ENCODE data around the gene MTCH2.

MTCH2 gene

GRCh38 chr11:47611348-47611794, 31.0 kb downstream of the MTCH2 start:
- no peak for DNase-seq (ENCODE audit: low read depth, low spot score)
- Histone ChIP-seq H3K36me3 (ENCODE audit: insufficient read depth, insufficient read length, low read length) (peaks cover 17% of the 10 kb centered on the region), H3K9me3 (ENCODE audit: insufficient read depth, low read length) (no peaks in the 10 kb centered on the region), H3K9ac (ENCODE audit: insufficient read length, low read depth) (no peak overlapping the region), H3K4me3 (ENCODE audit: insufficient read length, low read depth) (no peak overlapping the region), H3K4me1 (ENCODE audit: insufficient read depth, insufficient read length) (no peaks in the 10 kb centered on the region), H3K27me3 (ENCODE audit: insufficient read depth, insufficient read length) (no peaks in the 10 kb centered on the region)
- TF ChIP-seq YY1 (IDR thresholded peaks at IDR 0.05; ENCODE audit: insufficient read depth, insufficient read length) (no peak), ZNF274 (IDR thresholded peaks at IDR 0.05; ENCODE audit: low read depth, low read length) (no peak), SUZ12 (IDR thresholded peaks at IDR 0.05; ENCODE audit: extremely low read depth, insufficient read depth, insufficient read length) (no peak)

GRCh38 chr11:47609675-47610074, 32.7 kb downstream of the MTCH2 start:
- TF ChIP-seq ZNF274 (IDR thresholded peaks at IDR 0.05; ENCODE audit: low read depth, low read length) (no peak), YY1 (IDR thresholded peaks at IDR 0.05; ENCODE audit: insufficient read depth, insufficient read length) (no peak), SUZ12 (IDR thresholded peaks at IDR 0.05; ENCODE audit: extremely low read depth, insufficient read depth, insufficient read length) (no peak)
- no peak for DNase-seq (ENCODE audit: low read depth, low spot score)
- no peaks in the 10 kb centered on the region for H3K9me3 ChIP-seq (ENCODE audit: insufficient read depth, low read length)
- H3K9ac ChIP-seq (ENCODE audit: insufficient read length, low read depth): no peak overlapping the region
- H3K4me3 ChIP-seq (ENCODE audit: insufficient read length, low read depth): no peak overlapping the region
- H3K27me3 ChIP-seq (ENCODE audit: insufficient read depth, insufficient read length): no peaks in the 10 kb centered on the region
- peaks cover 12% of the 10 kb centered on the region for H3K36me3 ChIP-seq (ENCODE audit: insufficient read depth, insufficient read length, low read length)
- H3K4me1 ChIP-seq (ENCODE audit: insufficient read depth, insufficient read length): no peaks in the 10 kb centered on the region

DNA sequence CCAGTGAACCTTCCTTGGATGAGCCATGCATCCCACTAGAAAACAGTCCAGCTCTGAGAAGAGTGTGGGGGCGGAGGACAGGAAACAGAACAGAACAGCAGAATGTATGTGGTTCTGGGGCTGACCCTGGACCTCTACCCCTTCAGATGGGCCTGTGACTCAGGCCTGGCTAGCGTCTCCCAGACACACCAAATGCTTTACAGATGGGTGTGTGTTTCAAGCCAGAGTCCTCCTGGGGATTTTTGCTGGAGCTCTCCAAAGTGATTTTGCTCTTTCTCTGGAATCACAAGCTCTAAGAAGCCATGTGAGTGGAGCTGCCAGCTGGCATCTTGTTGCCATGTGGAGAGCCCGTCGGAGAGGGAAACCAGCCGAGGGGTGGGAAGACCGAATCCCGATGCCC, 35.0 kb downstream of the MTCH2 start:
- no peaks in the 10 kb centered on the region for H3K27me3 ChIP-seq (ENCODE audit: insufficient read depth, insufficient read length)
- no peaks in the 10 kb centered on the region for H3K9me3 ChIP-seq (ENCODE audit: insufficient read depth, low read length)
- no peak for DNase-seq (ENCODE audit: low read depth, low spot score)
- TF ChIP-seq ZNF274 (IDR thresholded peaks at IDR 0.05; ENCODE audit: low read depth, low read length) (no peak), YY1 (IDR thresholded peaks at IDR 0.05; ENCODE audit: insufficient read depth, insufficient read length) (no peak), SUZ12 (IDR thresholded peaks at IDR 0.05; ENCODE audit: extremely low read depth, insufficient read depth, insufficient read length) (no peak)
- no peak overlapping the region for H3K9ac ChIP-seq (ENCODE audit: insufficient read length, low read depth)
- no peak overlapping the region for H3K4me3 ChIP-seq (ENCODE audit: insufficient read length, low read depth)
- H3K36me3 ChIP-seq (ENCODE audit: insufficient read depth, insufficient read length, low read length): peaks cover 12% of the 10 kb centered on the region
- H3K4me1 ChIP-seq (ENCODE audit: insufficient read depth, insufficient read length): no peaks in the 10 kb centered on the region

GRCh38 chr11:47606731-47607130, 35.6 kb downstream of the MTCH2 start:
- DNase-seq (ENCODE audit: low read depth, low spot score): no peak
- no peak overlapping the region for H3K9ac ChIP-seq (ENCODE audit: insufficient read length, low read depth)
- H3K4me3 ChIP-seq (ENCODE audit: insufficient read length, low read depth): no peak overlapping the region

DNA sequence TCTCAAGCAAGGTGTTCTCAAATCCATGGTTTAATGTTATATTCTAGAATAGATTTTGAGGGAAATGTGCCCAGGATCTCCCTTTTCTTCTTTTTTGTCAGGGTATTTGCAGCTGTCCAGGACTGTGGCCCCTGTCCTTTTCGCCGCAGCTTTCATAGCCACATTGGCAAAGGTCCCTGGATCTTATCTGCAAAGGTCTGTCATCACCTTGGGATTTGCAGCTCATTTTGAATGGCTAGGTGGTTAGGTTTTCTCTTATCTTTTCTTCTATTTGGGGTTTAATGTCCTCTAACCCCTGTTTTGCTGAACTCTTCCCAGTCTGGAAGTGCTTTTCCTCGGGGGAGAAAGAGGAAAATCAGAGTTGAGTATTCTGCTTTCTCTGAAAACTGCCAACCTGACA, 36.4 kb downstream of the MTCH2 start:
- Histone ChIP-seq H3K9ac (ENCODE audit: insufficient read length, low read depth) (no peak overlapping the region), H3K4me1 (ENCODE audit: insufficient read depth, insufficient read length) (no peaks in the 10 kb centered on the region), H3K36me3 (ENCODE audit: insufficient read depth, insufficient read length, low read length) (peaks cover 3% of the 10 kb centered on the region), H3K27me3 (ENCODE audit: insufficient read depth, insufficient read length) (no peaks in the 10 kb centered on the region), H3K4me3 (ENCODE audit: insufficient read length, low read depth) (no peak overlapping the region), H3K9me3 (ENCODE audit: insufficient read depth, low read length) (no peaks in the 10 kb centered on the region)
- no peak for DNase-seq (ENCODE audit: low read depth, low spot score)
- TF ChIP-seq YY1 (IDR thresholded peaks at IDR 0.05; ENCODE audit: insufficient read depth, insufficient read length) (no peak), ZNF274 (IDR thresholded peaks at IDR 0.05; ENCODE audit: low read depth, low read length) (no peak), SUZ12 (IDR thresholded peaks at IDR 0.05; ENCODE audit: extremely low read depth, insufficient read depth, insufficient read length) (no peak)

More at GRCh38 chr11:47606731-47607130, 35.6 kb downstream of the MTCH2 start:
- Histone ChIP-seq H3K4me1 (ENCODE audit: insufficient read depth, insufficient read length) (no peaks in the 10 kb centered on the region), H3K36me3 (ENCODE audit: insufficient read depth, insufficient read length, low read length) (peaks cover 11% of the 10 kb centered on the region), H3K27me3 (ENCODE audit: insufficient read depth, insufficient read length) (no peaks in the 10 kb centered on the region), H3K9me3 (ENCODE audit: insufficient read depth, low read length) (no peaks in the 10 kb centered on the region)
- TF ChIP-seq SUZ12 (IDR thresholded peaks at IDR 0.05; ENCODE audit: extremely low read depth, insufficient read depth, insufficient read length) (no peak), ZNF274 (IDR thresholded peaks at IDR 0.05; ENCODE audit: low read depth, low read length) (no peak), YY1 (IDR thresholded peaks at IDR 0.05; ENCODE audit: insufficient read depth, insufficient read length) (no peak)

DNA sequence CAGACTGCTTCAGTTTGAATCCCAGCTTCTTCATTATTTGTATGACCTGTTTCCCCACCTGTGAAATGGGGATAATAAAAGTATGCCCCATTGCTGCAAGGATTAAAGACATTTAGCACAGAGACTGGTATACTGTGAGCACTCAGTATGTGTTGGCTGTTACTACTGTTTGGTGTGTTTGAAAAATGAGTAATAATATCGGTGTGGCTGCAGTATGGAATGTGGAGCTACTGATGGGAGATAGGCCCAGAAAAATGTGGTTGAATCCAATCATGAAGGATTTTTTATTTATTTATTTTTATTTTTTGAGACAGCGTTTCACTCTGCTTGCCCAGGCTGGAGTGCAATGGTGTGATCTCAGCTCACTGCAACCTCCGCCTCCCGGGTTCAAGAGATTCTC, 39.1 kb downstream of the MTCH2 start:
- Histone ChIP-seq H3K36me3 (ENCODE audit: insufficient read depth, insufficient read length, low read length) (no peaks in the 10 kb centered on the region), H3K9me3 (ENCODE audit: insufficient read depth, low read length) (no peaks in the 10 kb centered on the region), H3K4me1 (ENCODE audit: insufficient read depth, insufficient read length) (peaks cover 6% of the 10 kb centered on the region), H3K4me3 (ENCODE audit: insufficient read length, low read depth) (no peak overlapping the region), H3K27me3 (ENCODE audit: insufficient read depth, insufficient read length) (no peaks in the 10 kb centered on the region), H3K9ac (ENCODE audit: insufficient read length, low read depth) (no peak overlapping the region)
- no peak for TF ChIP-seq ZNF274 (IDR thresholded peaks at IDR 0.05; ENCODE audit: low read depth, low read length)
- TF ChIP-seq YY1 (IDR thresholded peaks at IDR 0.05; ENCODE audit: insufficient read depth, insufficient read length): no peak
- no peak for TF ChIP-seq SUZ12 (IDR thresholded peaks at IDR 0.05; ENCODE audit: extremely low read depth, insufficient read depth, insufficient read length)
- no peak for DNase-seq (ENCODE audit: low read depth, low spot score)

GRCh38 chr11:47599902-47600301, 42.5 kb downstream of the MTCH2 start:
- Histone ChIP-seq H3K36me3 (ENCODE audit: insufficient read depth, insufficient read length, low read length) (no peaks in the 10 kb centered on the region), H3K4me3 (ENCODE audit: insufficient read length, low read depth) (no peak overlapping the region), H3K4me1 (ENCODE audit: insufficient read depth, insufficient read length) (peaks cover 6% of the 10 kb centered on the region), H3K27me3 (ENCODE audit: insufficient read depth, insufficient read length) (peaks cover 12% of the 10 kb centered on the region), H3K9me3 (ENCODE audit: insufficient read depth, low read length) (no peaks in the 10 kb centered on the region), H3K9ac (ENCODE audit: insufficient read length, low read depth) (no peak overlapping the region)
- no peak for DNase-seq (ENCODE audit: low read depth, low spot score)
- TF ChIP-seq SUZ12 (IDR thresholded peaks at IDR 0.05; ENCODE audit: extremely low read depth, insufficient read depth, insufficient read length) (no peak), YY1 (IDR thresholded peaks at IDR 0.05; ENCODE audit: insufficient read depth, insufficient read length) (no peak), ZNF274 (IDR thresholded peaks at IDR 0.05; ENCODE audit: low read depth, low read length) (no peak)

All from NT2/D1 (cell line).